Placental pericyte (primary cell): ENCODE results near the gene C20orf173. TPM values are rescaled to one million over a fixed set of nuclear protein-coding genes. Genes with fewer than 3 reads are reported as not detected.

Experiments used
- total RNA-seq: library from RNA; depleted of rRNA; stranded (reverse); fragments of >200 nt; gene quantifications from 2 replicates; pipeline ENCODE4 v1.2.3, GENCODE V29; 2012

C20orf173 gene, protein sequence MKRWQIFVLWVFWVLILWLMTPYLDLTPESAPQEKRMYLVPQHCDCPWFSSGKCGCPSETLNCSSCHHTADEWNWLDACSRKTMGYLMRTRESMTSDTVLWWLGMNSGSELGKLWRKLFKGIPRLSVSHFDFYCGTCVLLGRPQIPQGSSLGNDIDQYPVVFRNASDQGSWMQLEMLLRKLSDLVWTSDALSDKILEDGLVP
- not detected in 2 replicates for total RNA-seq

DNA sequence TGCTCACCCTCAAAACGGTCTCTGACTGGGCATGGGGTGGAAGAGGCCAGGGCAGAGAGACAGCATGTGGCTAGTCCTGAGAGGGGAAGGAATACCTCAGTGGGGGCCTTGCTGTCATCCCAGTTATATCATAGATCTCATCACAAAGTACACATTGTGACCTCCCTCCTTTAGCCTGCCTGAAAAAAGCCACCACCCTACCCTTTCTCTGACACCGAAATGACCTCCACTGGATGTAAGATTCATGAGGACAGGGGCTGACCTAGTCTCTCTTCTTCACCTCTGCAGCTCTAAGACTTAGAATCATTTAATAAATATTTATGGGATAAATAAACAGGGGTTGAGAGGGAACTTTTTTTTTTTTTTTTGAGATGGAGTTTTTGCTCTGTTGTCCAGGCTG, at the start of gene C20orf173:
Gene C20orf173 (minus strand): TSS at position 101 of the 400 bp plus-strand sequence. CDS start 279 bp downstream, outside the sequence.

DNA sequence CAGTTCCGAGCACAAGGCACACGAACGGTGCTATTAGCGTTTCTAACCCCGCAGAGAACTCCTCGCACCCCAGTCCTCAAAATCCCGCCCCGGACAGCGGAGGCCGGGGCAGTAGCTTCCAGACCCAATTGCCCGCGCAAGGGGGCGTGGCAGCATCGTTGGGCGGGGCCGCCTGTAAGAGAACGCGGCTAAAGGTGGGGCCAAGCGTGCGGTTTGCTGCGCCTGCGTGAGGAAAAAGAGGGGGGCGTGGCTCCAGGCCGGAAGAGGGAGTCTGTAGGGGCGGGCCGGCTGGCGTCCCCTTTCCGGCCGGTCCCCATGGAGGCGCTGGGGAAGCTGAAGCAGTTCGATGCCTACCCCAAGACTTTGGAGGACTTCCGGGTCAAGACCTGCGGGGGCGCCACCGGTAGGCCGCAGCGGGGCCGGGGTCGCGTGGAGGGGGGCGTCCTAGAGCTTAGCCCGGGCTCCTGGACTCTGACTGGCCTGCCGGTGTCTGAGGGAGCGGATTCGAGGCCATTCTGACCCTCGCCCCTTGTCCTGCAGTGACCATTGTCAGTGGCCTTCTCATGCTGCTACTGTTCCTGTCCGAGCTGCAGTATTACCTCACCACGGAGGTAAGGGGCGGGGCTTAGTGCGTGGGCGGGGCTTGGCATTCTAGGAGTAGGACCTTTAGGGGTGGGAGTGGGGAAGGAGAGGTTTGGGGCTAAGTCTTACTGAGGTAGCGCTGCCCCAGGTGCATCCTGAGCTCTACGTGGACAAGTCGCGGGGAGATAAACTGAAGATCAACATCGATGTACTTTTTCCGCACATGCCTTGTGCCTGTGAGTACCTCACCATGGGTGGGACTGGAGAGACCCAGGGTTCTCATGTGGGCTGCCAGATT, 12.6 kb upstream of the C20orf173 start, which contains the start of gene ERGIC3:
Gene ERGIC3 (plus strand): TSS at position 296 of the 880 bp plus-strand sequence. CDS start 20 bp downstream, at position 316.

Other genes with a start within 250 kb of the C20orf173 start
- gene EIF6, start 244.9 kb downstream of the C20orf173 start, total RNA-seq, result 149 and 187 TPM in 2 replicates
- not detected in 2 replicates for gene FAM83C, start 237.2 kb downstream of the C20orf173 start, total RNA-seq
- 21.4 and 40.4 TPM in 2 replicates for gene UQCC1, start 117.7 kb downstream of the C20orf173 start, total RNA-seq
- gene GDF5, start 91.4 kb downstream of the C20orf173 start, total RNA-seq, result 4.2 and 4.4 TPM in 2 replicates
- 20.8 and 21.5 TPM in 2 replicates for gene CEP250, start 74.1 kb downstream of the C20orf173 start, total RNA-seq
- 207 and 467 TPM in 2 replicates for gene ERGIC3, start 12.4 kb upstream of the C20orf173 start, total RNA-seq
- 5.0 and 5.3 TPM in 2 replicates for gene SPAG4, start 86.2 kb upstream of the C20orf173 start, total RNA-seq
- 80.1 and 121 TPM in 2 replicates for gene CPNE1, start 135.2 kb upstream of the C20orf173 start, total RNA-seq
- 42.5 and 57.3 TPM in 2 replicates for gene RBM12, start 135.2 kb upstream of the C20orf173 start, total RNA-seq
- gene NFS1, start 169.7 kb upstream of the C20orf173 start, total RNA-seq, result 14.0 and 27.1 TPM in 2 replicates
- 97.2 and 102 TPM in 2 replicates for gene ROMO1, start 169.8 kb upstream of the C20orf173 start, total RNA-seq
- gene RBM39, start 212.6 kb upstream of the C20orf173 start, total RNA-seq, result 213 and 253 TPM in 2 replicates
- 20.1 and 26.1 TPM in 2 replicates for gene PHF20, start 242.4 kb upstream of the C20orf173 start, total RNA-seq